Stimulated activated CD8-positive, alpha-beta memory T cell treated with anti-CD3 and anti-CD28 coated beads, Interleukin-12 subunit alpha, Interleukin-12 subunit beta, amount 100 ng/mL, for 1 hour (primary cell): Measurements from ENCODE around the gene CCDC54.
"Not testable (repeated sequence)": the region's sequence is repeated elsewhere in the genome, so short reads cannot be mapped to it uniquely, and the experiment has no call there.

Experiments
- DNase-seq: peaks from one replicate; pipeline ENCODE4 v3.0.0-alpha.2; 2020; ENCODE audit warnings: low read depth

Gene CCDC54

GRCh38 chr3:107377151-107377550 lies at the start of gene CCDC54:
TSS of gene CCDC54 (plus strand) at chr3:107377439. CDS start at chr3:107377588, 149 bp downstream.
- DNase-seq: no peak

DNA sequence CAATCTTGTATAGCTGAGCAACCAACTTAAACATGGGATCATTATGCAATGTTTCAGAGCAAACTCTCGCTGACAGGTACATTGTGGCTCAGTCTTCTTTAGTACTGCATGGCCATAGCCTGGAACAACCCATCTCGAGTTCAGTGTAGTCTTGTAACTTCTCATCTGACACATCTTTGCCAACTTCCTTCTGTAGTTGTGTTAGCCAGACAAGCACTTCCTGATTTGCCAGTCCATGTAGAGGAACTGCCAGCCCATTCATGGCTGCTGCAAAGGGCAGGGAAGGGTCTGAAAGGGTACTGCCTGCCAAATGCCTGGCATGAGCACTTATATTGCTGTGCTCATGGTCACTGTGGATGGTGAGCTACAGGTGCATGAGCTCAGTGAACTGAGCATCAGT lies 49.2 kb upstream of the CCDC54 start:
- no peak for DNase-seq

DNA sequence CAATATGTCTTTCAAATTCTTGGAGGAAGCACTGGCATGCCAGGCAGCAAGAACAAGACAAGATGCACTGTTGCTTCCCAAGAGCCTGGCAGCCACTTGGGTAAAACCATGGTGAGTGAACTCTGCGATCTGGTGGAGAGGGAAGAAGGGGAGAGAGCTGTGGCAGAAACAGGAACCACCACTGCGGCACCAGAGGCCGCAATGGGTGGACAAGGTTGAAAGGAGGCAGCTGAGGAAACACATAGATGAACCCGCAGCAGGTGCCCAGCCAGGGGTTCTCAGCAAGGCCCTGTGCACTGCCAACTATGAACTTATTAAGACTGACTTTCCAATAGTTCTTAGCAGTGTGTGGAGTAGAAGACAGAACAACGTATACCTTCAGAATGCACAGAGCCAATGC lies 48.2 kb upstream of the CCDC54 start:
- DNase-seq: no peak

- DNase-seq: not testable (repeated sequence)
Measured at GRCh38 chr3:107339690-107340089, 37.5 kb upstream of the CCDC54 start.

DNA sequence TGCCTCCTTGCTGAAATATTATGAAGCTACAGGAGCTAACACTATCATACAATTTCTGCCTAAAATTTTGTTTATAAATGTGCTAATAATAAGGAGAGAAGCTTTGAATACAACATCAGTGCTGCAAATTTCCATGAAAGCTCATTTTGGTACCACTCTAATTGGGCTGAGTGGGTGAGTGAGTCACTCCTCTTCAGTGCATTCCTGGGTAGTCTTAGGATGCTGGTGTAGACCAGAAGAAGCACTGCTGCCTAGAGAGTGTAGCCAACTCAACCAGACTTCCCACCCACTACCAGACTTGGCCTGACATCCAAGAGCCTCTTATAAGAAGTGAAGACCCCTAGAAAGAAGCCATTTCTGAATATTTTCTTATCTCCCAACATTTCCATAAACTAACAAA lies 32.5 kb upstream of the CCDC54 start:
- DNase-seq: no peak

DNA sequence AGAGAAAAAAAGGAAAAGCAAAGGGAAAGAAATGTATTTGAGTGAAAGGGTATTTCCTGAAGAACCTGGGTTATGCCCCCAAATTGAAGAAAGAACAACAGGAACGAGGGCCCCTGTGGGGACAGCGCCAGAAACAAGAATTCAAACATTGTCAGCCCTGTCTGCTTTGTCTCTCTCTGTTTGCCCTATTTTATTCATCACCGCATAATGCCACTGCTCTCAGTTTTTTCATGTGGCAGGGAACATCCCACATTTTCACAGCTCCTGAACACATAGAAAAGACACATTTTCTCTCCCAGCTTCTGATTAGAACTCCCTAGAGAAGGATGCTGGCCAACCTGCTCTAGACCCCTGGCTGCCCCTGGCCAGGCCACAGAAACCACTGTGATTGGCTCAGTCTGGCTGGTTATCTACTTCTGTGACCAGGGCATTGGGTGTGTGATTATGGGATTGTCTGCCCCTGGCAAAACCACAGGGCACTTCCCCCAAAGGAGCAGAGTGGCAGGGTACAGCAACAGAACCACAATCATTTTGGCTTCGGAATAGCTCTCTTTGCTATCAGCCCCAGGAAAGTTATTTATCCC lies 31.3 kb upstream of the CCDC54 start:
- DNase-seq: no peak

GRCh38 chr3:107346564-107346963 lies 30.7 kb upstream of the CCDC54 start:
- no peak for DNase-seq

- DNase-seq: no peak
Measured at GRCh38 chr3:107347751-107348150, 29.5 kb upstream of the CCDC54 start.

GRCh38 chr3:107356706-107357105 lies 20.5 kb upstream of the CCDC54 start:
- no peak for DNase-seq

DNA sequence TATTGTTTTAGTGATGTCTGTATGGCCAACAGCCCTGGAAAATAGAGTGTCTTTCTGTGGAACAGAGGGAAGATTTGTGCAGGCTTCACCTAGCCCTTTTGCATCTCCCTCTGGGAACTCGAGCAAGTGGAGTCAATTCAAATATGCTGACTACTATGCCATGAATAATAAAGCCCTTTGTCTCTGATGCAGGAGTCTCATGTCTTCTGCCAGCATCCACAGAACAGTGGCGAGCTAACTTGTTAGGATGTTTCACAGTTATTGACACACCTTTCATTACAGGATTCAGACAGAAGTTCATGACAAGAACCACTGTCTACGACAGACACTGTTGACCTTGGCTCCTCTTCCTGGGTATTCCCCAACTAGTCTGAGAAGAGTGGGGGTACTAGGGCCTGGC lies 15.6 kb upstream of the CCDC54 start:
- no peak for DNase-seq

DNA sequence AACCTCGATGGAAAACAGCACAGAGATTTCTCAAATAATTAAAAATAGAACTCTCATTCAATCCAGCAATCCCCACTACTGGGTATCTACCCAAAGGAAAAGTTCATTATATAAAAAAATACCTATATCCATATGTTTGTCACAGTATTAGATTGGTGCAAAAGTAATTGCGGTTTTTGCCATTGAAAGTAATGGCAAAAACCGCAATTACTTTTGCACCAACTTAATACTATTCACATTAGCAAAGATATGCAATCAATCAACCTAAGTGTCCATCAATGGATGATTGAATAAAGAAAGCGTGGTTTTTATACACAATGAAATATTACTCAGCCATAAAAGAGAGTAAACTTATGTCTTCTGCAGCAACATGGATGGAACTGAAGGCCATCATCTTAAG lies 12.2 kb upstream of the CCDC54 start:
- no peak for DNase-seq

- no peak for DNase-seq
Measured at GRCh38 chr3:107366766-107367165, 10.5 kb upstream of the CCDC54 start.

DNA sequence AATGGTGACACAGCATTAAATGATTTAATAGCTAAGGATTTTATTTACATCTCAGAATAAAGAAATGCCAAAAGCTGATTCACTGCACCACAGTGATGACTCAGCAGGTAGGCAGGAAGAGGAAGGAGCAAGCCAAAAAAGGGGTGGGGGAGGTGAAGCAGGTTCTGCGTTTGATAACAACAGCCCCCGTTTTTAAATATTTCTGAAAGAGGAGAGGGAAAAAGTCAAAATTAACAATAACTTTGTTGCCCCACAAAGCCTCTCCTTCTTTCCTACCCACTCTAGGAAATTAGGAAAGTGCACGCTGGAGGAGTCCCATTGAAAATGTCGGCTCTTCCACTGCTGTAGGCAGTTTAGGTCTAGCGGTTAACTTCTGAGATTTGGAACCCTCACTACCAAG lies 9.9 kb upstream of the CCDC54 start:
- DNase-seq: no peak

DNA sequence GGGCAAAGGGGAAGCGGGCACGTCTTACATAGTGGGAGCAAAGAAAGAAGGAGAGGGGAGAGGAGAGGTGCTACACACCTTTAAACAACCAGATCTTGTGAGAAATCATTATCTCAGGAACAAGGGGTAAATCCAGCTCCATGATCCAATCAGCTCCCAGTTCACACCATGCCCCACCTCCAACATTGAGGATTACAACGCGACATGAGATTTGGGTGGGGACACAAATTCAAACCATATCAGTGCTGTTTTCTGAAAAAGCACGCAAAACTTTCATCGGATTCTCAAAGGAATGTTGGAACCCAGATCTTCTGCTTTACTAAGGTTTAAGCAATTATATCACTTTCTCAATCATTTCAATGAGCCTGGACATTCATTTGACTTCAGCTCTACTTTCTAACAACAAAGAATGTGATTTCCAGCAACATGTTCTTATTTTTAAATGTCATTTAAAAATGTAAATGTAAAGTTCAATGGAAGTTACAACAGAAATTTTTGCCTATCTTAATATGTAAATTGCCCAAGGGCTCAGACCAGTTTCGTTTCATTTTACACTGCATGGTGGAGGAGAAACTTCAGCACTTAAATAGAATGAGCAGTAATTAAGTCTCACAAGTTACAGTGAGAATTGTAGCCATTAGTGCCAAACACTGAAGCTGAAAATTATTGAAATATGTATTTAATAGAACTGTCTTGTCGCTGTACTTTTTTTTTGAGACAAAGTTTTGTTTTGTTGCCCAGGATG lies 8.4 kb upstream of the CCDC54 start:
- no peak for DNase-seq

DNA sequence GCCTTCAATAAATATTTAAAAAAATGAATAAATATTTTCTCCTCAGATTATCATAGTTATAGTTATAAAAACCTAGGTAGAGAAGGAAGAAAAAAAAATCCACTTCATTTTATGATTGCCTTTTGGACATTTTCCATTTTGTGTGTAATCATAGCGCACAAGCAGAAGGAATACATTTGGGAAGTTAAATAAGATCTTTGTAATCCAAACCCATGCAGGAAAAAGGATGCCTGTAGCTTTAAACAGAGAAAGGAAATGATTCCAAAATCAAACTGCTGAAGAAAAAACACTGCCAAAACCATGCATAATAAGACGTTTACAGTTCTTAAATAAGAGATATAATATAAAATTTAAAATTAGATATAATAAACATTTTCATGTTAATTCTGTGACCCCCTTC lies 7.4 kb upstream of the CCDC54 start:
- DNase-seq: no peak

DNA sequence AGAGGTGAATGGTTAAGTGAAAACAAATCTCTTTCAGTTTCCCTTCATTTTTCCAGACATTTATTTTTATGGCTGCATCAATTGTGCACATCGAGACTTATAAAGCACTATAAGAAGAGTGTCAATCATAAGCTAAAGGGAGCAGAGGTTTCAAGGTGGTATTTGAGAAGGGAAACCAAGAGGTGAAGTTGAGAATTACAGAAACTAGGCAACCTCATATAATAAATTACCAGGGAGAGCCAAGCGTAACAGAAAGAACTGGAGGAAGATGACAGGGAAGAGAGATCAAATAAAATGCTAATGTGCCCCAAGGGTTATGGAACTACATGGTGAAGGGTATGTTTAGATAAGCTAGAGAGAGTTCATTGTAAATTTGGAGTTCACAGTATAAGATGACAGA lies 6.3 kb upstream of the CCDC54 start:
- no peak for DNase-seq

DNA sequence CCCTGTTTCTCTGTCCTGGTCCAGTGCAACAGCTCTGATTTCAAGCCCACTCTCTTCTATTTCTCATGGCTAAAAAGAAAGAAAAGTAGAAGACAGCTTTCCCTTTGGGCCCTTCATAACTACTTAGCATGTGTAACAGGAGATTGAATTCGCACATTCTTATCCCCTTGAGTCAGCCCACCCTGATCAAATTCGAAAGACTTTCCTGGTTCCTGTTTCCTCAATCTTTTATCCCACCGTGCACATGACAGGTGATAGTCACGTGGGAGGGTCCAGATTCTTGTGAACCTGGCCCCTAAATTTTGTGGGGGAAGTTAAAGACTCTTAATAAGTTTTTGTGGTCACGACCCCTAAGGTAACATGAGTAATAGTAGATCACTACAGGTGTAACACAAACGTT lies 4.7 kb upstream of the CCDC54 start:
- DNase-seq: no peak

DNA sequence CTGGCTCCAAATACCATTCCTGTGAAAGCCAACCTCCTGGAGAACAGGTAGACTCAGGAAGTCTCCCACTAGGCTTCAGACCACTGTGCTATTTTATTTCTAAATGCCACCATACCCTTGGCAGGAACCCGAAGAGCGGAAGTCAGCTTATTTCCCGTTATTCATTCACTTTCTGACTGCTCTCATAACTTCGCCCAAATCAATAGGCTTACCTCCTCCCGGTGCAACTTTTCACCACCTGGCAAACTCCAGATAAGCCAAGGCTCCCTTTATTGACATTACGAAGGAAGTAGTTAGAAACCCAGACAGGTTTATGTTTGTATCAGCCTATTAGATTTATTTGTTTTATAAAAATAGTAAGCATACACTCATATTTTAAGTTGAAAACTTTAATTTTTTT lies 3.3 kb upstream of the CCDC54 start:
- DNase-seq: no peak

- DNase-seq: no peak
Measured at GRCh38 chr3:107375682-107376081, 1.6 kb upstream of the CCDC54 start.

DNA sequence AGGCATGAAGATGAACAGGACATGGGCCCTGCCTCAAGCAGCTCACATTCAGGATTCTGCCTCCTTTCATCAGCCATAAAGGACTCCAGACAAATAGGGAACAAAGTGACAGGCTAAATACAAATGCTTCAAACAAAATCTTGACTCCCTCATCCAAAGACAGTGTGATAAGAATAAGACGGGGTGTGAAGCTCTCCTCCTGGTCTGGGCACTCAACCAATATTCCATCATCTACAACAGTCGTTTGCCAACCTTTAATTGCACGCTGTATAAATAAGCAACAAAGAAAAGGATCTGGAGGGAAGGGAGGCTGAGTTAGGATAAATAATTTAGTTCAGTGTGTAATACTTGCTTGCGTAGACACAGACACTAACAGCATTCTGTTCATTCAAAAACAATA lies 5.4 kb downstream of the CCDC54 start:
- no peak for DNase-seq

DNA sequence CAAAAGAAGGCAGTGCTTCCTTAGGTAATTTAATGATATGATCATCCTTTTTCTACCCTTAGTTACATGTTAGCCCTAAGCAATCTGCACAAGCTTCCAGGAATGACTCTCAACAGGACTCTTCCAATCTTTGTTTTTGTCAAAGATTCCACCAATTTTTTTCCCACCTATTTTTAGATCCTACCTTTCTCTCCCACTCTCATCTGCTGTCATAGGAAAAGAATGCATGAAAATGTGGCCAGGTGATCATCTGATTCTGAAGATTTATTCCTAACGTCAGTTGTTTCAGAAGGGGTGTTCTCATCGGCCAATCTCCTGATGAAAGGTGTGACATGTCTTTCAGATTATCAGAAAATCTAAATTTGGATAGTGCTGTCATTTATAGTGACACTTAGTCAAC lies 7.2 kb downstream of the CCDC54 start:
- no peak for DNase-seq

DNA sequence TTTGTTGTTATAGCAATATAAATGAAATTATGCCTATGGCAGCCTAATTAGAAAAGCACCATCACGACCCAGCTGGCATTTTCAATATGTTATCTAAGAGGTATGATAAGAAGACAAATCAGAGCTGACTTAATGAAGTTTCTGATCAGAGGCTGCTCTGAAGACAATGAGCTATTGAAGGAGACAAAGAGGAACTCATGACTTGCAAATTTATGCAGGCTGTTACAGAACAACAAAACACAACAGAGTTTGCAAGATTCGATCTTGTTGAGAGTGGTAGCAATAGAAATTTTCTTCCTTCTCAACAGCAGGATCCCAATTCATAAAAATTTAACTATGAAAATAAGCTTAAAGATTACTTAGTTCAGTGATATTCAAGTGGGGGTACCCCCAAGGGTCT lies 7.7 kb downstream of the CCDC54 start:
- DNase-seq: no peak

- no peak for DNase-seq
Measured at GRCh38 chr3:107387555-107387954, 10.3 kb downstream of the CCDC54 start.

DNA sequence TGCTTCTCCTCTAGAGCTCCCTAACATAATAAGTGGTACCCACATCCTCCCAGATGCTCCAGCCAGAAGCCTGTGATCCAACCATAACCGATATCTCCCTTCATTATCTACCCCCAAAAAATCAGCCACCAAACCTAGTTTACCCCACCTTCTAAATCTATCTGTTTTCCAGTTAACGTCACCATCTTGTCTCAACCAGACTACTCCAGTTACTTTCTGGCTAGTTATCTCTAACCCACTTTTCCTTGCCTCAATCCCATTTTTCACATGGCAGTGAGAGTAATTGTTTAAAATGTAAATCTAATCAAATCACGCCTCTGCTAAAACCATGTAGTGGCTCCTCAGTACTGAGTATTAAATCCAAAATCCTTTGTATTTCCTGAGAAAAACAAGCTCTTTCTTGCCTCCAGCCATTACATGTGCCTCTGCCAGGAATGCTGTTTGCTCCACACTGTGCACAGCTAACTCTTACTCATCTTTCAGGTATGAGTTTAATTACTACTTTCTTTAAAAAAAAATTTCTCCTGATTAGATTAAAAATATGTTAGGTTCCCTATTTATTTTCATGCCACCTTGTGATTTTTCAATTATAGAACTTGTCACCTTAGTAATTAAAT lies 15.4 kb downstream of the CCDC54 start:
- DNase-seq: no peak
